Bronchial epithelial cell (primary cell): ENCODE results near the gene DROSHA. TPM values are rescaled to one million over a fixed set of nuclear protein-coding genes. Genes with fewer than 3 reads are reported as not detected.

Experiments
- DNase-seq: peaks from one replicate; pipeline ENCODE4 v3.0.0-alpha.2; 2010; ENCODE audit warnings: low read depth
- FAIRE-seq: peaks from 2 replicates; lab custom pipeline; 2011; peaks lifted over from hg19 to GRCh38; lab: Jason Lieb, UNC
- H3K27me3 ChIP-seq: 2 replicates; pipeline ENCODE4 v1.5.1; 2011; ENCODE audit warnings: low read length; ENCODE audit not compliant: control insufficient read depth, insufficient read depth
- H3K36me3 ChIP-seq: 2 replicates; pipeline ENCODE4 v1.5.1; 2011; ENCODE audit warnings: low read length; ENCODE audit not compliant: control insufficient read depth, insufficient read depth
- H3K4me3 ChIP-seq: 2 replicates; pipeline ENCODE4 v1.5.1; 2011; ENCODE audit warnings: mild to moderate bottlenecking, low read depth, low read length, control low read depth
- CTCF ChIP-seq: IDR thresholded peaks from 2 replicates; pipeline ENCODE4 v1.5.1; 2011; ENCODE audit warnings: mild to moderate bottlenecking, moderate library complexity, low read length, control low read depth, inconsistent platforms; ENCODE audit not compliant: insufficient read depth, severe bottlenecking
- total RNA-seq: library from RNA; depleted of rRNA; stranded (reverse); fragments of >200 nt; gene quantifications from 2 replicates; pipeline ENCODE4 v1.2.1, GENCODE V29; 2014

The DROSHA gene
- total RNA-seq, 1 donor from 2014 or later = 30.8 TPM

- H3K36me3 ChIP-seq = no peaks in the 10 kb centered on the region
- FAIRE-seq = no peak
- DNase-seq = no peak
- no peak for TF ChIP-seq CTCF
- H3K4me3 ChIP-seq = no peak overlapping the region
- no peaks in the 10 kb centered on the region for H3K27me3 ChIP-seq
Observed at GRCh38 chr5:31359839-31360238, 172.1 kb downstream of the DROSHA start.

- FAIRE-seq = no peak
- Histone ChIP-seq H3K27me3 (no peaks in the 10 kb centered on the region), H3K4me3 (no peak overlapping the region), H3K36me3 (no peaks in the 10 kb centered on the region)
- no peak for DNase-seq
- no peak for TF ChIP-seq CTCF
Observed at GRCh38 chr5:31357038-31357437, 174.9 kb downstream of the DROSHA start.

GRCh38 chr5:31355337-31355736 lies 176.6 kb downstream of the DROSHA start:
- FAIRE-seq = no peak
- no peaks in the 10 kb centered on the region for H3K27me3 ChIP-seq
- no peak overlapping the region for H3K4me3 ChIP-seq
- no peaks in the 10 kb centered on the region for H3K36me3 ChIP-seq
- DNase-seq = no peak
- no peak for TF ChIP-seq CTCF

Other genes starting within 250 kb of the DROSHA start
- 15.5 and 15.7 TPM in 2 replicates for gene C5orf22, start 208 bp upstream of the DROSHA start, total RNA-seq
- gene PDZD2, start 107.0 kb upstream of the DROSHA start, total RNA-seq = 1.8 and 1.9 TPM in 2 replicates